HCT116 (cell line): ENCODE measurements around the gene RASL10B. TPM values are rescaled to one million over a fixed set of nuclear protein-coding genes. Genes with fewer than 3 reads are reported as not detected.

Source experiments
- ATAC-seq: fragments of 200-7000 bp; cut with Tn5 transposase; 2 replicates; pipeline ENCODE4 v1.9.1; 2020; ENCODE audit warnings: mild to moderate bottlenecking, moderate library complexity
- BruUV-seq: library from RNA; stranded (reverse); fragments of 400-500 nt; replicated peaks from 2 replicates; lab custom pipeline; 2021; lab: Mats Ljungman, UMichigan
- CTCF ChIA-PET: fragments of 300-600 bp; sonication (Branson Sonifier 250); formaldehyde crosslinking; loops from one replicate; lab custom pipeline; 2021; ENCODE audit warnings: antibody characterized with exemption; lab: Charles Lee
- POLR2A ChIA-PET: fragments of 300-600, 350-600 bp; sonication (Branson Sonifier 250); formaldehyde crosslinking; loops from one replicate; lab custom pipeline; 2021; ENCODE audit warnings: antibody characterized with exemption; lab: Charles Lee
- RAD21 ChIA-PET, 2 experiments: fragments of 300-600 bp; sonication (Branson Sonifier 250); formaldehyde crosslinking; loops; one replicate each; lab custom pipeline; 2023; ENCODE audit warnings: low total read pairs in 2 of 2; ENCODE audit not compliant: uncharacterized antibody in 2 of 2, unreplicated experiment in 2 of 2, low non-redundant PET in 1 of 2; lab: Charles Lee
- DNase-seq: peaks from one replicate; pipeline ENCODE4 v3.0.0-alpha.2; 2010; ENCODE audit warnings: low read depth, low spot score
- H2AFZ ChIP-seq: fragments of 200-600 bp; shearing (Covaris generic), sonication (generic); 2 replicates; pipeline ENCODE4 v1.6.1; 2017; ENCODE audit warnings: low read depth, mixed run types, mixed read lengths, antibody characterized with exemption, low read length; ENCODE audit not compliant: poor library complexity, severe bottlenecking
- H3K27ac ChIP-seq: 2 replicates; pipeline ENCODE4 v1.5.1; 2012; ENCODE audit warnings: low read depth, low read length
- H3K27me3 ChIP-seq: fragments of 200-600 bp; sonication (generic); 2 replicates; pipeline ENCODE4 v1.6.1; 2016; ENCODE audit warnings: mixed run types, low read length, mixed read lengths; ENCODE audit not compliant: insufficient read depth
- H3K36me3 ChIP-seq, 2 experiments: fragments of 200-500 bp in 1 of 2; fragments of 200-600 bp in 1 of 2; sonication (Bioruptor generic) in 1 of 2; sonication (generic) in 1 of 2; 2 replicates each; pipeline versions ENCODE4 v1.5.1 to v1.6.1; 2014 to 2016; ENCODE audit warnings: low read length in 2 of 2, inconsistent platforms in 1 of 2, mixed read lengths in 1 of 2, mixed run types in 1 of 2; ENCODE audit not compliant: insufficient read depth in 2 of 2, control insufficient read depth in 1 of 2
- H3K4me1 ChIP-seq, 2 experiments: fragments of 200-600 bp in 1 of 2; sonication (generic) in 1 of 2; 2 replicates each; pipeline versions ENCODE4 v1.5.1 to v1.6.1; 2012 to 2017; ENCODE audit warnings: low read length in 2 of 2, inconsistent platforms in 1 of 2, mild to moderate bottlenecking in 1 of 2, mixed read lengths in 1 of 2, mixed run types in 1 of 2, moderate library complexity in 1 of 2; ENCODE audit not compliant: insufficient read depth in 2 of 2, control insufficient read depth in 1 of 2
- H3K4me2 ChIP-seq: fragments of 200-600 bp; sonication (generic); 2 replicates; pipeline ENCODE4 v1.6.1; 2017; ENCODE audit warnings: mixed run types, low read length, mixed read lengths
- H3K4me3 ChIP-seq, 2 experiments: fragments of 200-600 bp in 1 of 2; sonication (generic) in 1 of 2; replicated peaks in 1 of 2; 2 replicates each; pipeline ENCODE4 v1.5.1; 2011 to 2016; ENCODE audit warnings: low read length in 2 of 2, control low read depth in 1 of 2, low read depth in 1 of 2, mild to moderate bottlenecking in 1 of 2, mixed read lengths in 1 of 2, mixed run types in 1 of 2
- H3K79me2 ChIP-seq: fragments of 200-600 bp; sonication (generic); 2 replicates; pipeline ENCODE4 v1.6.1; 2017; ENCODE audit warnings: mild to moderate bottlenecking, mixed run types, low read length, moderate library complexity, mixed read lengths; ENCODE audit not compliant: insufficient read depth
- H3K9ac ChIP-seq: fragments of 200-600 bp; sonication (generic); 2 replicates; pipeline ENCODE4 v1.6.1; 2016; ENCODE audit warnings: low read length, mixed read lengths
- H3K9me2 ChIP-seq: fragments of 200-600 bp; sonication (generic), shearing (Covaris generic); 2 replicates; pipeline ENCODE4 v1.6.1; 2017; ENCODE audit warnings: mixed run types, mild to moderate bottlenecking, moderate library complexity; ENCODE audit not compliant: insufficient read depth
- H3K9me3 ChIP-seq, 2 experiments: fragments of 200-500 bp in 1 of 2; fragments of 200-600 bp in 1 of 2; sonication (Bioruptor generic) in 1 of 2; sonication (generic) in 1 of 2; 2 replicates each; pipeline ENCODE4 v1.6.1; 2014 to 2017; ENCODE audit warnings: low read length in 2 of 2, mixed read lengths in 2 of 2, inconsistent platforms in 1 of 2, low read depth in 1 of 2, mild to moderate bottlenecking in 1 of 2, mixed run types in 1 of 2, moderate library complexity in 1 of 2; ENCODE audit not compliant: control insufficient read depth in 1 of 2, insufficient read depth in 1 of 2
- H4K20me1 ChIP-seq: fragments of 200-600 bp; sonication (generic), shearing (Covaris generic); 2 replicates; pipeline ENCODE4 v1.6.1; 2017; ENCODE audit warnings: mixed run types, mild to moderate bottlenecking, moderate library complexity; ENCODE audit not compliant: insufficient read depth
- CTCF ChIP-seq, 3 experiments: fragments of 200-600 bp in 1 of 3; sonication (generic) in 1 of 3; IDR thresholded peaks in 2 of 3; conservative IDR thresholded peaks in 1 of 3; 2 replicates each; pipeline ENCODE4 v1.5.1; 2012 to 2017; ENCODE audit warnings: low read depth in 2 of 3, low read length in 2 of 3, antibody characterized with exemption in 1 of 3, borderline replicate concordance in 1 of 3, control low read depth in 1 of 3, mild to moderate bottlenecking in 1 of 3, mixed read lengths in 1 of 3, mixed run types in 1 of 3, moderate library complexity in 1 of 3; ENCODE audit not compliant: insufficient read depth in 1 of 3
- EGR1 ChIP-seq: IDR thresholded peaks from 2 replicates; pipeline ENCODE4 v1.6.1; 2012; ENCODE audit warnings: low read depth
- ELF1 ChIP-seq: IDR thresholded peaks from 2 replicates; pipeline ENCODE4 v1.6.1; 2012; ENCODE audit warnings: low read depth, borderline replicate concordance
- EZH2 ChIP-seq: fragments of 200-600 bp; sonication (generic); IDR thresholded peaks from 2 replicates; pipeline ENCODE4 v1.6.1; 2017; ENCODE audit warnings: antibody characterized with exemption, mixed run types
- EZH2phosphoT487 ChIP-seq: fragments of 200-600 bp; IDR thresholded peaks from 2 replicates; pipeline ENCODE4 v1.6.1; 2018; ENCODE audit warnings: antibody characterized with exemption, borderline replicate concordance
- FOSL1 ChIP-seq: IDR thresholded peaks from 2 replicates; pipeline ENCODE4 v1.6.1; 2012; ENCODE audit warnings: low read depth
- JUND ChIP-seq: IDR thresholded peaks from 2 replicates; pipeline ENCODE4 v1.6.1; 2012
- MAX ChIP-seq: IDR thresholded peaks from 2 replicates; pipeline ENCODE4 v1.6.1; 2012
- POLR2AphosphoS5 ChIP-seq: IDR thresholded peaks from 2 replicates; pipeline ENCODE4 v1.6.1; 2011; ENCODE audit warnings: mild to moderate bottlenecking, low read depth, low read length, moderate library complexity
- RAD21 ChIP-seq: IDR thresholded peaks from 2 replicates; pipeline ENCODE4 v1.6.1; 2012; ENCODE audit warnings: low read depth, mild to moderate bottlenecking
- REST ChIP-seq: IDR thresholded peaks from 2 replicates; pipeline ENCODE4 v1.6.1; 2012; ENCODE audit warnings: low read depth
- SIN3A ChIP-seq: IDR thresholded peaks from 2 replicates; pipeline ENCODE4 v1.6.1; 2012; ENCODE audit warnings: low read depth
- SP1 ChIP-seq: IDR thresholded peaks from 2 replicates; pipeline ENCODE4 v1.6.1; 2012; ENCODE audit warnings: low read depth
- SRF ChIP-seq: IDR thresholded peaks from 2 replicates; pipeline ENCODE4 v1.6.1; 2012; ENCODE audit warnings: low read depth
- TCF7L2 ChIP-seq: IDR thresholded peaks from 2 replicates; pipeline ENCODE4 v1.7.0; 2011; ENCODE audit warnings: borderline replicate concordance, inconsistent platforms; ENCODE audit not compliant: insufficient read depth, insufficient read length; ENCODE audit errors: extremely low read depth
- ZBTB33 ChIP-seq: IDR thresholded peaks from 2 replicates; pipeline ENCODE4 v1.6.1; 2011; ENCODE audit warnings: mild to moderate bottlenecking, low read length, moderate library complexity; ENCODE audit not compliant: insufficient replicate concordance; ENCODE audit errors: extremely low read depth
- ZNF274 ChIP-seq: fragments of 200-500 bp; sonication (Bioruptor generic); IDR thresholded peaks from 2 replicates; pipeline ENCODE4 v1.6.1; 2014; ENCODE audit warnings: mild to moderate bottlenecking, low read depth, low read length, inconsistent platforms
- intact Hi-C: fragments of 100-400 bp; cut with micrococcal nuclease; formaldehyde crosslinking; loops from 2 replicates; pipeline ENCODE4 v1.10.0; 2022
- total RNA-seq: library from RNA; stranded (reverse); gene quantifications from one replicate; pipeline ENCODE4 v1.2.1, GENCODE V29; 2021; ENCODE audit not compliant: unreplicated experiment

RASL10B gene
- total RNA-seq, 1 experiment from 2014 or later: 0.15 TPM

- H3K9me2 ChIP-seq: no peaks in the 10 kb centered on the region
- CTCF ChIA-PET: interaction anchor here (1.1 kb wide), 1 partner anchor 9 kb away, joined by 3 read pairs; no protein-coding TSS in a partner anchor
- POLR2A ChIA-PET: no interaction called here
- H3K9me3 ChIP-seq: no peaks in the 10 kb centered on the region
- no peak overlapping the region for H3K4me2 ChIP-seq
- no peaks in the 10 kb centered on the region for H3K36me3 ChIP-seq
- RAD21 ChIA-PET: no interaction called here
- TF ChIP-seq SIN3A (no peak), EGR1 (no peak), JUND (no peak), RAD21 (no peak), TCF7L2 (no peak), ELF1 (no peak), ZBTB33 (no peak), MAX (no peak), CTCF (IDR thresholded peaks at IDR 0.05 in 2 of 3, conservative IDR thresholded peaks at IDR 0.05 in 1 of 3; ENCODE audit: borderline replicate concordance in 1 of 3, insufficient read depth in 1 of 3, low read depth in 2 of 3, low read length in 2 of 3) (no peak), SP1 (no peak), SRF (no peak), EZH2 (no peak), ZNF274 (no peak), FOSL1 (no peak), POLR2AphosphoS5 (no peak), REST (no peak), EZH2phosphoT487 (no peak)
- intact Hi-C loops: no loop called here
- no peaks in the 10 kb centered on the region for H3K4me1 ChIP-seq
- no peaks in the 10 kb centered on the region for H3K27me3 ChIP-seq
- DNase-seq (no peak), ATAC-seq (no peak)
- H4K20me1 ChIP-seq: no peaks in the 10 kb centered on the region
- no peak overlapping the region for H3K27ac ChIP-seq
- BruUV-seq: no TSS peak
- no peaks in the 10 kb centered on the region for H3K79me2 ChIP-seq
- no peak overlapping the region for H2AFZ ChIP-seq
- no peak overlapping the region for H3K9ac ChIP-seq
- no peak overlapping the region for H3K4me3 ChIP-seq
Measured at GRCh38 chr17:35773129-35773528, 41.7 kb downstream of the RASL10B start.
